GM19035 (cell line): ENCODE measurements around the gene SATB1.
"Not testable (repeated sequence)": the region's sequence is repeated elsewhere in the genome, so short reads cannot be mapped to it uniquely, and the experiment has no call there.

Source experiments
- ATAC-seq: cut with Tn5 transposase; IDR thresholded peaks from one replicate; pipeline ENCODE4 v1.9.1; 2021; ENCODE audit not compliant: unreplicated experiment

Gene SATB1

DNA sequence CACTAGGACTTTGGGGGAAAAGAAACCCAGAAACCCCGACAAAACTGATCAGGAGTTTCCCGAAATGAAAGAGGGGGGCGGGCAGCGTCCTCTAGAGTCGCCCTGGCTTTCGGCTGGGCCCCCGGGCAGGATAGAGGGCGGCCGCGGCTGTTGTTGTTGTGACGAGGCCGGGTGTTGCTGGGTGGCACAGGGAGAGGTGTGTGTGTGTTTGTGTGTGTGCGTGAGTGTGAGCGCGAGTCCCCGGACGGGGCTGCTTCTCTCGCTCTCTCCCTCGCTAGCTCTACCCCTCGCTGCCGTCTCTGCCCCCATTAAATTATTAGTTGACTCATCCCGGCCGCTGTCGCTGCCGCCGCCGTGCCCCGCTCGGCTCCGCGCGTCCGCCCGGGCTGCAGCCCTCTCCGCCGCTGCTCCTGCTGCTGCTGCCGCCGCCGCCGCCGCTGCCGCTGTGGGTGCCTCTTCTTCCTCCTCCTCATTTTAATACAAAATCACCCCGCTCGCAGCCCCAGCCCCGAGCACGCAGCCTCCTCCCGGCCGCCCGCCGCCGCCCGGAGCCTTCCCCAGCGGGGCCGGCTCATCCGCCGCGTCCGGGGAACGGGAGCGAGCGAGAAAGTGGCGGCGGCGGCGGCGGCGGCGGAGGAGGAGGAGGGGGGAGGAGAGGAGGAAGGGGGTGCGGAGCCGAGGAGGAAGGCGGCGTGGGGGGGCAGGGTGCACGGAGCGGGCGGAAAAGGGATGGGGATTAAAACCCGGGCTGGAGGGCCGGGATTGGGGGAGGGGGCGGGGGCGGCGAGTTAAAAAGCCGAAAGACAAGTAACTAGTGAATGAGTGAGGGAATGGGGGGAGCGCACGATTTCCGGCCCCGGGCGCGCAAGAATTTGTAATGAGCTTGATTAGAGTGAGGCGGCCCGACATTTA lies at the start of gene SATB1:
Gene SATB1 (minus strand): TSS at position 611 of the 912 bp plus-strand sequence. CDS start 4,372 bp downstream, outside the sequence.
- ATAC-seq: peak; percentile 60

DNA sequence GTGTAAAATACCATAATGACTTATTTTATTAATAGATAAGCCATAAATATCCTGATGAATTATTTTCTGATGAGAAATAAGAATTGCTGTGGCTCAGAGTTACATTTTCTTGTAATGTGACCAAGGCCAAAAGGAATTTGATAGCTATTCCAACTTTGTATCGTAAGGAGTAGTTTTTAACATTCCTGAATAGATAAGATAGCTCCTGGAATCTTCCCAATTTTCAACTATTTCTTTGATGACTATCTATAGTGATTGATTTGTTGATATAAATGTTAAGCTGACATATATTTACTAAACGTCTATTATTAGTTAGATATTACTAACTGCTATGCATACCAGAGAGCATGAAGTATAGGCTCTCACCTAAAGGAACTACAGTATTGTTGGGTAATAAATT lies 49.1 kb upstream of the SATB1 start:
- no peak for ATAC-seq

DNA sequence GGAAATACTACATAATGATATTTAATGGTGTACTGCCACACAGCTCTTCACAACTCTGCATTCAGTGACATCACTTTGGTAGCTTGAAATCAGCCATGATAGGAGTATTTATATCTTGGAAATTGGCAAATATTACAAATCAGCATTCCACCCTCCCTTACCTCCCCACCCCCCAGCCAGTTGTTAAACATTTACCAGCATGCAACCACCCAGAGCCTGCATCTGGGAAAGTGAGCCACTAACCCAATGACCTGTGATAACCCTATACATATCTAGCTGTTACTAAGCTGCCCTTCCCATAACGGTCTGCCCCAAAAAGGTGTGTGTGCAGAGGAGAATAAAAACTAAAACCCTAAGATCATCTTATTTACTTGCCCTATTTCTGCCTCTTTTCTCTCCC lies 44.6 kb upstream of the SATB1 start:
- ATAC-seq: no peak

DNA sequence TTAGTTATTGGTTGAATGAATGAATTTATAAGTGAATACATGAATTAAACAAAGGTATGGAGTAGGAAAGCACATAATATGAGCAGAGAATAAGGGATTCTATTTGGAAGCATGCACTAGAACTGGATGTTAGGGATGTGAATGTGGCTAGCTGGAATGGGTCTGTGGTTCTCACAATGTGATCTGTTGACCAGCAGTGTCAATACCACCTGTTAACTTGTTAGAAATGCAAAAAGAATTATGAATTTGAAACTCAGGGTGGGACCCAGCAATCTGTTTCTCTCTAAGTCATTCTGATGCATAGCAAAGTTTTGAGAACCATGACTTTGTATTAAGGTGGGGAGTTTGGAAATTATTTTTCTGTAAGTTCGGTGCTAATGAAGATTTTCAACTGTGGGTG lies 41.0 kb upstream of the SATB1 start:
- no peak for ATAC-seq

DNA sequence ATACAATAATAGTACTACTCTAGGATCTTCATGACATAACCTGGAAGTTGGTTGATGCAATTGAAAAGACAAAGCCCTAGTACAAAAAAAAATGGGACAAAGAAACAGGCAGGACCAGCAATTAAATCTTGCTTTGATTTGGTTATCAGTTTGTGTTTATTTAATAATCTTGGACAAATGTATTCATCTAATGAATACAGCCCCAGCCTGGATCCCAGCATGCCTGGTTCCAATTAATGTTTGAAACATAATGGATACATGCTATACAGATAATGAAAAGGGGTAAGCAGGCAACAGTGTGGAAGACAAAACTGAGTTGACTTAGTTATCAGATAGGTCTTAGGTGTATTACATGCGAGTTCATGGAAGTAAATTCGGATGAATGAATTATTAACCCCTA lies 29.6 kb upstream of the SATB1 start:
- ATAC-seq: no peak

DNA sequence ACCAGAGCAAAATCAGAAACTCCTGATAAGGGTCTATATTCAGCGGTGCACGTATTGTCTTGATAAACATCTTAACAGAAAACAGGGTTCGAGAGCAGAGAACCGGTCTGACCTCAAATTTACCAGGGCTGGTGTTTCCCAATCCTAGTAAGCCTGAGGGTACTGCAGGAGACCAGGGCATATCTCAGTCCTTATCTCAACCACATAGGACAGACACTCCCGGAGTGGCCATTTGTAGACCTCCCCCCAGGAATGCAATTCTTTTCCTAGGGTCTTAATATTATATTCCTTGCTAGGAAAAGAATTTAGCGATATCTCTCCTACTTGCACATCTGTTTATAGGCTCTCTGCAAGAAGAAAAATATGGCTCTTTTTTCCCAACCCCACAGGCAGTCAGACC lies 24.5 kb upstream of the SATB1 start:
- ATAC-seq: not testable (repeated sequence)

DNA sequence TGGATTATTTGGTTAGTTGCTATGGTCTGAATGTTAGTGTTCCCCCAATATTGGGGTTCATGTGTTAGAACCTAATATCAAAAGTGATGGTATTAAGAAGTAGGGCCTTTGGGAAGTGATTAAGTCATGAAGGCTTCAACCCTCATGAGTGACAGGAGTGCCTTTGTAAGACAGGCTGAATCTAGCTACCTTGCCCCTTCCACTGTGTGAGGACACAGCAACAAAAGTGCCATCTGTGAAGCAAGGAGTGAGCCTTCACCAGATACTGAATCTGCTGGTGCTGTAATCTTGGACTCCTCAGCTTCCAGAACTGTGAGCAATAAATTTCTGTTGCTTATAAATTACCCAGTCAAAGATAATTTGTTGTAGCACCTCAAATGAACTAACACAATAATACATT lies 22.6 kb upstream of the SATB1 start:
- no peak for ATAC-seq

DNA sequence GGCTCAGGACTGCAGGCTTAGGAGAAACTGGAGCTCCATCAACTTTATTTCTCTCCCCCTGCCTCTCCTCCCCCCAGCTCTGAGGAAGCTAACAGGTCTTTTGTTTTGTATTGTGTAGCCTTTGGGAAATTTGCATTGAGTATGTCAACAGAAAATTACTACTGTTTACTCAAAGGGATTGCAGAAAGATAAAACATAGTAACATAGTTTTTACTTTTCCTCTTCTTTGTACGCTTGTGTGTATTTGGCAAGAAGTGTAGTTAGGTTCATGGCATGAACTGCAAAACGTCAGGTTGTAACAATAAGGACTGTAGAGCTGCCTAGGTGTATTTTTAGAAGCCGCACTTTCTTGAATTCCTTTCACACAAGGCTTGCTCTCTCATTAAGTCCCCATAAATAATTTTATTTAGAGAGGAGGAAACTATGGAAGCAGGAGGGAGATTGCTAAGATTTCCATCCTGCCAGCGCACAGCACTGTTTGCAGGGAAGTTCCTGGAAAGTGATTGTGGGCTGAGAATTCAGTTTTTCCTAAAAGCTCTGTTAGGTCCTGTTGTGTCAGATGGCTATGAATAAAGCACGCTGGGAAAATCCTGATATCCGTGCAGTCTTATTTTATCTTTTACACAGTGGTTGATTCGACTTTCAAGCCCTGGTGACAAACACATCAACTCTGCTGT lies 21.1 kb upstream of the SATB1 start:
- ATAC-seq: no peak

DNA sequence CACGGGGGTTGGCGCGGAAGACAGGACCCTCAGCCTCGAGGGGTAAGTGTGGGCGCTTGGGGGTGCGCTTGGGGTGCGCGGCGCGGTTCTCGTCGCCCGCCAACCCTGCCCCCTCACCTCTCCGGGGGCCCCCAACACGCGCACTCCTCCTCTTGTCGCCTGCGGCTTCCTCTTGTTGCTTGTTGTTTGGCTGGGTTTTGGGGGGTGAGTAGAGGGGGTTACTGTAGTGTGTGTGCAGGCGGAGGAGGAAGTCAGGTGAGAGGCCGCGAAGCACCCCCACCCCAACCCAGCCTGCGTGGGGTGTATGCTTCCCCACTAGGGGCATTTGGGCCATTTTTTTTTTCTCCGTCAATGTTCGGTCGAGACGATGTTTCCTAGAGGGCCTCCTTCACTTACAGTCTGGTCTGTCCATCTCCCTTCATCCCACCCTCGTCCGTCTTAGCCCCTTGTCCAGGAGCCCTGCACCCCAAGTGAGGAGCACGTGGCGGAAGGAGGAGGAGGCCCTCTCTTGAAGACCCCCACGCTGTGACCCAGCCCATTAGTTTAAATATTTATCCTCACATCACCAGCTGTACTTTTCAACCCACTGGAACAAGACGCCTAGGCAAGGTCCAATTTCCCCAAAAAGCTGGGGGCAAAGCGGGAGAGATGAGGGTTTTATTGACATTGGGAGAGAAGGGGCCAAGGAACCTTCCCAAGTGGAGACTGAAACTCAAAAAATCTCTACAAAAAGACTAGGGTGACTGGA lies 20.4 kb upstream of the SATB1 start:
- peak; percentile 23 for ATAC-seq

DNA sequence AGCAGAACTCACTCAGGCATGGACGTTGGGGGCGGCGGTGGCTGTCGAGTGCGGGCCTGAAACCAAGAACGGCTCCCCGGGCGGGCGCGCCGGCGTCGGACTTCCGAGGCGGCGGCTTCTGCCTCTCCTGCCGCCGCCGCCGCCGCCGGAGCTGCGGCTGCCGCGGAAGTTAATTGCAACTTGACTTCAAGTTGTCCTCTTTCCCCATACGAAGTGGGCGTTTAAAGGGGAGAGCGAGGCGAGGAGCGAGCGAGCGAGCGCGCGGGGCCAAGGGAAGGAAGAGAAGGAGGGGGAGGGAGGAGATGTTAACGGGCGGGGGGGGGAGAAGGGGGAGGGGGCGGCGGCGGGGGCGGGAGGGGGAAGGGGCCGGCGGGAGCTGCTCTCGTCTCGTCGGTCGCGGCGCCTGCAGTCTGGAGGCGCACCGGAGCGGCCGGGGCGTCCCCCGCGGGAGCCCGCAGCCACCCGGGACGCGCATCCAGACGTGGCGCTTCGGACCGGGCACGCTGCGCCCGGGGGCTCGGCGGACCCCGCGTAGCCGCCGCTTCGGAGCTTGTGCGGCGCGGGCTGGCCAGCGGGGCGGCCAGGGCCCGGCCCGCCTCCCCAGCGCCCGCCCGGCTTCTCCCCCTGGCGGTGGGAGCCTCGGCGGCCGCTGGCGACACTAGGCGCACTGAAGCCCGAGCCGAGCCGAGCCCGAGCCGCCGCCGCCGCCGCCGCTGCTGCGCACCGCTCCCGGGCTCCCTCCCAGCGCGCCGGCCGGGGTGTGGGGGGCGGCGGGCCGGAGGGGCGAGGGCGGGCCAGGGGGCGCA lies 19.7 kb upstream of the SATB1 start:
- peak; percentile 92 for ATAC-seq

DNA sequence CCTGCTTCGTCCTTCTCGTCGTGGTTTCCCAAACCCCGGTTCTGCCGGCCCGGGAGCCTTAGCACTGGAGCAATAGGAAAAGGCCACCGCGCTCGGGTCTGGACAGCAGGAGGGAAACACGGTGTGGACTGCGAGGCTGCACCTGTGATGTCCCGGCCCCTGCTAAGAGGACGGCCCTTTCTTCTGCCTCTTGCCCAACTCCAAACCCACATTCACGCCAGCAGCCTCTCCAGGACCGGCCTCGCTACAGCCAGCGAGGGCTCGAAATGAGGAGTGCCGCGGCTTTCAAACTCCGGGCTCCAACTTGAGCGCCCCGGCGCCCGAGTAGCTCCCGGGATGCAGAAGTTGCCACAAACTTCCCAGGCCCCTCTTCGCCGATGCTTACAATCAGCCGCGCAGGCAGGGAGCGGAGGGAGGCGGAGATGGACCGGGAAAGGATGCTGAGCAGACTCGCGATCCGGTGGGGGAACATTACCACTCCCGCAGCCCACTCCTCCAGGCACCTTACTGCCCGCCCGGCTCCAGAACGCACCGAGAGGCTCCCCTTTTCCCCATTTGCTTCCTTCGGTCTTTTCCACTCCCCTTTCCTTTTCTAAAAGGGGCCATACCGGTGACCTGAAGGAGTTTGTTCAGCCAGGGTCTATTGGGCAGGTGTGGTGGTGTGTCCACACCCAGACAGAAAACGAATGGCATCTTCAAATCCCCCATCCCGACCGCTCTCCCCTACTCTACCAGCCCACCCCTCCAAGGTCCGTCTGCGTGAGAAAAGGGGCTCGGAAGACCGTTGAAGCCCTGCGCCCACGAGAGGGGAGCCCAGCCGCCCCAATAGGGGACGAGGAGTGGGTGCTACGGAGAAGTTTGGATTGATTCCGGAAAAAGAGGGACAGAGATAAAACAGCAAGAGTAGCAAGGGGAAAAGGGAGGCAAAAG lies 18.8 kb upstream of the SATB1 start:
- ATAC-seq: no peak

DNA sequence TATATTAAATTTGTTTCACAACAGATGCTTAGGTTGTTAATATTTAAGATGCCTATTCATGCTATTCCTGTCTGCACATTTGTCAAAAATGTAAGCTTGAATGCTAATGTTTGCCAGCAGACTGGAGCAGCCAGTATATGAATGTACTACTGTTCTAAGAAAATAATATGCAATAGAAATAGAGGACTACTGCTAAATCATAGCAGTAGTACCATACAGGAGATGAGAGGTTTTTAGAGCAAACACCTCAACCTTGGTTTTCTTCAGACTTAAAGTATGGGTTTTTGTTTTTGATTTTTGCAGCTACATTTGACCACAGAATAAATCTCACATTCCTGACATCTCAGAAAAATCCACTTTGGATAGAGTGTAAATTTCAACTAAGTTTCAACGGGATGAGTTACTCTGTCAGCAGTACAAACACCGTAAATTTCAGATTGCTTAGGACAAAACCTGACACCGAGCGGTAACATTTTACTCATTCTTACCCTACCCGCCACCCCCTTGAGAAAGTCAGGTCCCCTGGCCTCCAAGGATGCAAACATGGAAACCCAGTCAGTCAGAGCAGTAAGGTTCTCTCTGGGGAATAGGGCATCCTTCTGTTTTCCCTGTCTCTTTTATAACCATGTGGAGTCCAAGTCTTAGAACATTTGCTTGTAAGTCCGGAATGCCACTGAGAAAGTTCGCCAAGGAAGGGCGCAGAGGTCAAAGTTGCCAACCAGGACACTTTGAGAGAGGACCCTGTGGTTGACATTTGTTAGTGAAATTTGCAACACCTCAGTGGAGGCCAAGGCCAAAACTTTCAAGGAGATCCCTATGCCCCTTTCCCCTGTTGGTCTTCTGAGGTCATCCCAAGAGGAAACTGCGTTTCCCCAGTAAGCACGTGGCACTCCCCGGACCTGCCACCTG lies 17.9 kb upstream of the SATB1 start:
- no peak for ATAC-seq

DNA sequence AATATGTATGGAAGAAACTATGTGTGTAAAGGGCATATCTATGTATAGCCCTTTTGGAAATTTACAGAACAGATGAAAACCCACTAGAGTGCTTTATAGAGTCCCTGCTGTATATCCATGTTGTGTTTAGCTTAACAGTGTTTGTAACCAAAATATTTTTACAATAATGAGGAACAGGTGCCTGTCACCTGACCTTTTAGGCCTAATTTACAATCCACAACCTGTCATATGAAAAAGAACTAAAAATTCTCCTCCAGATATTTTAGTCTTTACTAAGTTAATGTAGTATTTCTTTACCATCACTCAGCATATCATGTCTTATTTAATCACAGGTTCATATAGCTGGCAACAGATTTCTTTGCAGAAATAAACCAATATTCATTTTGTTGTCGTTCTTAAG lies 16.4 kb upstream of the SATB1 start:
- no peak for ATAC-seq

DNA sequence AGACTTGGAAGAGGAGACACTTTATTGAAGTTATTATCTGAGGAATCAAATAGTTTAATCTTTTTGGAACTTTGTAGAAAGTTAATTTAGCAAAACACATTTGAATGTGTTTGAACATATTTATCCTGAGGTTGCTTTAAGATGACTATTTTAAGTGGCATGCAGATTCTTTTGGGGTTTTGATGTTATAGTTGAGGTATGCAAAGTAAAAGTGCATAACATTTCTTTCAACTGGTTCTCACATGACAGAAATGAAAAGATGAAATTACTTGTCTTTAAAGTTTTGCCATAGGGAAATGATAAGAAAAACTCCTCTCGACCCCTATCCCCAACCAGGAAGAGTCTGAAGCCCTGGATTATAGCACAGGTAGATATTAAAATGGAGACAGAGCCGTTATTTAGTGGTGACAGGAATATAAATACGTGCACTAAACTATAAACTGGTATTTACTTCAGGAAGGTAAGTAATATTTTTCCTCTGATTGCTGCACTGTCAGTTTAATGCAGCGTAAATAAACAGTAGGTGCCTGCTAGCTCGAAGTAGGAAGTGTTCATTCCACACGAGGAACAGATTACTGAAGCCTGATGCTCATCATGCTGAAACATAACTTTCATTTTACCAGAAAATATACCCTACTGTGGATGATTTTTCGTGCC lies 15.1 kb upstream of the SATB1 start:
- ATAC-seq: no peak

DNA sequence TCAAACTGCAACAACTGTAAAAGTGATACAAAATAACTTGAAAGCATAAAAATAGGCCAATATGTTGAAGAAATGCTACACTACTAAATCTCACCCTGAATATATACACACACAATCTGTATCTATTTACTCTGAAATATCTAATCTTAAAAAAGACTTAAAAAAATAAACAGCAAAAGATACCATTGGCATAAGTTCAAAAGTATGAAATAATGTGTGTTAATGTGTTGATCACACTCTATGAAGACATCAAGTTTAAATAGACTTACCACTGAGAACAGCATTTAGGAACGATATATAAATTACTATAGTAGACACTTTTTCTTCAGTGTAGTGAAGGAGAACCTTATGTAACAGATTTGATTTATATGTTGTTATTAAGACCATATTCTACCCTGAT lies 14.1 kb upstream of the SATB1 start:
- ATAC-seq: no peak

DNA sequence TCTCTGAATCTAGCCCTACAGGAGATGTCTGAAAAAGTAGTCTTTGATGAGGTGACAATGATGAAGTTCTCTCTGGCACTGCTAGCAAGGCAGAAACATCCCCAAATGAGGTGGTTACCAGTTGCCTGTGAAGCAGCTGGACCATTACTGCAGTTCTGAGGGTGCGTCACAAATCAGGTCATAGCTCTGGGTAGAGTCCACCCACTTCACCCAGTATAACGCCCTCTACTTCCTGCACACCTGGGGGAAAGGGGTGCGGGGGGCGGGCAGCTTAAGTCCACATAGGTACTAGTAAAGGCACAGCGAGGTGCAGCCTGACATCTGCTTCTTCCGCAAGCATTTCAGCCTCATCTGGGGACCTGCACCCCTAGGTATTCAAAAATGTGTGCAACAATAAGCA lies 13.4 kb upstream of the SATB1 start:
- ATAC-seq: no peak

DNA sequence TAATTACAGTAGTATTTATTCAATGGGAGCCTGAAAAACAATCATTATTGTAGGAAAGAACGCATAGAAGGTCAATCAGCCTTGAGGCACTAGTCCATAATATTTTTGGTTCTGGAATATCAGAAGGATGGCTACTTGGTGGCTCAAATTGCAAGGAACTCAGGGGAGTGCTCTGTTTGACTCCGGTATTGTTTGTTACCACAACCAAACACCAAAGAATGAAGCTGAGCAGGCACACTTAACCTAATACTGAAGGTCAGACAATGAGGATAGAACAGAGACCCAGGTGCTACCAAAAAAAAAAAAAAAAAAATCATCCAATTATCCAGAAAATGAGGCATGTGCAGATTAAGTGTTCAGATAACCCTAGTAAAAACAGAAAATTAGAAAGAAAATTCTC lies 11.1 kb upstream of the SATB1 start:
- ATAC-seq: no peak

DNA sequence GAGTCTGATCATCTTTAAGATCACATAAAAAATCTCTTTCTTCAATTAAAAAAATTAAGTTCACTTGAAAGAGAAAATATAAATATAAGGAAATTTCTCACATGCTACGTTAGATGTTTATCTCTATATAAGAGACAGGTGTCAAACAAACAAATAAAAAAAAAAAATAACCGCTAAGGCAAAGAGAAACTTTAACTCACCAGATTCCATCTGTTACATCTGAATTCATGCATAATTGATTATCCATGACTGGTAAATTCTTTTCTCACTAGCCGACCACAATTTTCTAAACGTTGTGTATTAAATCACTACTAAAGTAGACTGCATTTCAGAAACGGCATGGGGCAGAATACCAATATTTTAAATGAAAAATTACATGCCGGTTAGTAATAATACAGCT lies 9.6 kb upstream of the SATB1 start:
- ATAC-seq: no peak
